ENCODE results near the gene DHFR. TPM values are rescaled to one million over a fixed set of nuclear protein-coding genes. Genes with fewer than 3 reads are reported as not detected.

Gene DHFR
- polyA plus RNA-seq, 2 of the 4 experiments (the other 2 are of a cell fraction), result 61.3 to 91.1 TPM

- no peaks in the 10 kb centered on the region for H3K4me1 ChIP-seq
- ChIA-PET POLR2A (no interaction called here), CTCF (no interaction called here)
- TF ChIP-seq RNF2 (IDR thresholded peaks at IDR 0.05; ENCODE audit: borderline replicate concordance, low read depth) (no peak), MAX (IDR thresholded peaks at IDR 0.05) (no peak), ZC3H11A (IDR thresholded peaks at IDR 0.05) (no peak), CHD2 (IDR thresholded peaks at IDR 0.05; ENCODE audit: low read length, partially characterized antibody) (no peak), EP300 (IDR thresholded peaks at IDR 0.05) (no peak), TFCP2L1 (CRISPR knock-in tag; IDR thresholded peaks at IDR 0.05) (no peak), JUNB (IDR thresholded peaks at IDR 0.05) (no peak), NFE2L2 (conservative IDR thresholded peaks at IDR 0.05; ENCODE audit: low read length) (no peak), JUN (IDR thresholded peaks at IDR 0.05) (no peak), HOXB5 (CRISPR knock-in tag; IDR thresholded peaks at IDR 0.05) (no peak), SREBF2 (IDR thresholded peaks at IDR 0.05) (no peak), SMC3 (IDR thresholded peaks at IDR 0.05) (no peak), FOSL2 (IDR thresholded peaks at IDR 0.05) (no peak), FOSL2 (CRISPR knock-in tag; IDR thresholded peaks at IDR 0.05) (no peak), HMGXB4 (CRISPR knock-in tag; IDR thresholded peaks at IDR 0.05; ENCODE audit: borderline replicate concordance) (no peak), CHD4 (IDR thresholded peaks at IDR 0.05; ENCODE audit: borderline replicate concordance) (no peak), KDM1A (IDR thresholded peaks at IDR 0.05; ENCODE audit: low read depth) (no peak), HOXB13 (CRISPR knock-in tag; IDR thresholded peaks at IDR 0.05; ENCODE audit: low read depth) (no peak)
- DNase-seq (ENCODE audit: low read depth in 1 of 2, low spot score in 1 of 2) (no peak), FAIRE-seq (no peak), ATAC-seq (no peak)
- H3K27ac ChIP-seq, result no peak overlapping the region
- no peaks in the 10 kb centered on the region for H3K9me3 ChIP-seq
- no peak overlapping the region for H3K4me3 ChIP-seq
- no peak overlapping the region for H3K4me2 ChIP-seq
Measured at GRCh38 chr5:80607343-80607742, 47.4 kb downstream of the DHFR start.

GRCh38 chr5:80600943-80601693, 53.7 kb downstream of the DHFR start:
- CTCF ChIA-PET, result no interaction called here
- POLR2A ChIA-PET, result no interaction called here
- H3K4me2 ChIP-seq, result no peak overlapping the region
- DNase-seq (ENCODE audit: low read depth in 1 of 2, low spot score in 1 of 2) (no peak), ATAC-seq (no peak), FAIRE-seq (no peak)
- H3K9me3 ChIP-seq, result no peaks in the 10 kb centered on the region
- no peak overlapping the region for H3K4me3 ChIP-seq
- TF ChIP-seq RNF2 (IDR thresholded peaks at IDR 0.05; ENCODE audit: borderline replicate concordance, low read depth) (no peak), CBX8 (IDR thresholded peaks at IDR 0.05) (no peak), SREBF2 (IDR thresholded peaks at IDR 0.05) (no peak), KDM1A (IDR thresholded peaks at IDR 0.05; ENCODE audit: low read depth) (no peak), SMC3 (IDR thresholded peaks at IDR 0.05) (no peak), EHMT2 (IDR thresholded peaks at IDR 0.05; ENCODE audit: low read depth) (no peak), REST (IDR thresholded peaks at IDR 0.05) (no peak), CTCF (IDR thresholded peaks at IDR 0.05) (no peak), HOXB5 (CRISPR knock-in tag; IDR thresholded peaks at IDR 0.05) (no peak), MAFK (IDR thresholded peaks at IDR 0.05; ENCODE audit: partially characterized antibody) (no peak), FOSL2 (IDR thresholded peaks at IDR 0.05) (no peak), FOSL2 (CRISPR knock-in tag; IDR thresholded peaks at IDR 0.05) (no peak), HDAC2 (IDR thresholded peaks at IDR 0.05) (no peak), CHD4 (IDR thresholded peaks at IDR 0.05; ENCODE audit: borderline replicate concordance) (no peak), ELK1 (IDR thresholded peaks at IDR 0.05; ENCODE audit: low read depth, low read length) (no peak), ZC3H11A (IDR thresholded peaks at IDR 0.05) (no peak), NFE2L2 (conservative IDR thresholded peaks at IDR 0.05; ENCODE audit: low read length) (no peak), RFX5 (IDR thresholded peaks at IDR 0.05) (no peak), MYC (IDR thresholded peaks at IDR 0.05; ENCODE audit: borderline replicate concordance, low read length) (no peak), RARB (CRISPR knock-in tag; IDR thresholded peaks at IDR 0.05) (no peak)
- H3K27ac ChIP-seq, result no peak overlapping the region
- 70% methylated on average over 2 of the region's 2 CpGs for WGBS (ENCODE audit: missing lambda C conversion rate)
- no peaks in the 10 kb centered on the region for H3K4me1 ChIP-seq

Measured in A549 (cell line).